Keratinocyte (primary cell): ENCODE data around the gene ASB6. TPM values are rescaled to one million over a fixed set of nuclear protein-coding genes. Genes with fewer than 3 reads are reported as not detected.
"Not testable (repeated sequence)": the region's sequence is repeated elsewhere in the genome, so short reads cannot be mapped to it uniquely, and the experiment has no call there.

Source experiments
- DNase-seq: peaks from one replicate; pipeline ENCODE4 v3.0.0-alpha.2; 2011; ENCODE audit warnings: low read depth, missing footprints, low spot score
- FAIRE-seq: peaks from 2 replicates; lab custom pipeline; 2011; peaks lifted over from hg19 to GRCh38; lab: Jason Lieb, UNC
- H2AFZ ChIP-seq: 2 replicates; pipeline ENCODE4 v1.6.0; 2012; ENCODE audit warnings: low read length, control low read depth, inconsistent platforms; ENCODE audit not compliant: control insufficient read depth
- H3K27ac ChIP-seq: 2 replicates; pipeline ENCODE4 v1.5.1; 2011; ENCODE audit warnings: low read length; ENCODE audit not compliant: control insufficient read depth, insufficient read depth
- H3K27me3 ChIP-seq: 3 replicates; pipeline ENCODE4 v1.6.0; 2011; ENCODE audit warnings: low read length; ENCODE audit not compliant: control insufficient read depth, insufficient read depth; ENCODE audit errors: extremely low read depth
- H3K36me3 ChIP-seq, 2 experiments: 2 replicates in 1 of 2; 3 replicates in 1 of 2; pipeline ENCODE4 v1.5.1; 2011; ENCODE audit warnings: low read length in 2 of 2, mild to moderate bottlenecking in 1 of 2; ENCODE audit not compliant: control insufficient read depth in 2 of 2, insufficient read depth in 2 of 2; ENCODE audit errors: extremely low read depth in 1 of 2
- H3K4me1 ChIP-seq: 3 replicates; pipeline ENCODE4 v1.5.1; 2011; ENCODE audit warnings: low read length; ENCODE audit not compliant: control insufficient read depth, insufficient read depth; ENCODE audit errors: extremely low read depth
- H3K4me2 ChIP-seq: 3 replicates; pipeline ENCODE4 v1.6.0; 2011; ENCODE audit warnings: low read depth, low read length; ENCODE audit not compliant: control insufficient read depth, insufficient read depth; ENCODE audit errors: extremely low read depth
- H3K4me3 ChIP-seq, 3 experiments: fragments of 200-600 bp in 1 of 3; sonication (generic) in 1 of 3; 2 replicates in 2 of 3; 3 replicates in 1 of 3; pipeline ENCODE4 v1.5.1; 2011 to 2016; ENCODE audit warnings: low read length in 3 of 3, mild to moderate bottlenecking in 3 of 3, control low read depth in 2 of 3, inconsistent platforms in 1 of 3, low read depth in 1 of 3, mixed read lengths in 1 of 3, mixed run types in 1 of 3, moderate library complexity in 1 of 3; ENCODE audit not compliant: control insufficient read depth in 2 of 3, insufficient read depth in 2 of 3; ENCODE audit errors: extremely low read depth in 1 of 3
- H3K79me2 ChIP-seq: 2 replicates; pipeline ENCODE4 v1.6.0; 2012; ENCODE audit warnings: low read length; ENCODE audit not compliant: control insufficient read depth, insufficient read depth
- H3K9ac ChIP-seq: 3 replicates; pipeline ENCODE4 v1.6.0; 2011; ENCODE audit warnings: low read length; ENCODE audit not compliant: control insufficient read depth, insufficient read depth; ENCODE audit errors: extremely low read depth
- H3K9me1 ChIP-seq: 3 replicates; pipeline ENCODE4 v1.6.0; 2011; ENCODE audit warnings: low read length; ENCODE audit not compliant: control insufficient read depth, insufficient read depth; ENCODE audit errors: extremely low read depth
- H3K9me3 ChIP-seq: 2 replicates; pipeline ENCODE4 v1.5.1; 2012; ENCODE audit warnings: low read depth, low read length; ENCODE audit not compliant: control insufficient read depth
- H4K20me1 ChIP-seq: 3 replicates; pipeline ENCODE4 v1.6.0; 2011; ENCODE audit warnings: low read length; ENCODE audit not compliant: control insufficient read depth, insufficient read depth; ENCODE audit errors: extremely low read depth
- EZH2 ChIP-seq: IDR thresholded peaks from one replicate; pipeline ENCODE4 v1.6.1; 2012; ENCODE audit warnings: inconsistent platforms, mild to moderate bottlenecking, low read length, moderate library complexity
- dilution Hi-C: fragments of 300-500 bp; cut with MboI; formaldehyde crosslinking; loops from one replicate; pipeline ENCODE4 v1.7.0; 2020; ENCODE audit warnings: low sequenced_read_pairs; ENCODE audit not compliant: extremely low pct_ligation_motif_present
- polyA plus RNA-seq, 5 experiments: library from polyadenylated mRNA; depleted of rRNA in 3 of 5; stranded (reverse) in 3 of 5; stranded (forward) in 1 of 5; unstranded in 1 of 5; fragments of >200 nt; gene quantifications; 1 replicate in 1 of 5; 2 replicates in 3 of 5; 3 replicates in 1 of 5; pipeline versions ENCODE4 v1.2.1 to v1.2.3, GENCODE V29; 2011 to 2012; ENCODE audit warnings: missing spikeins in 2 of 5, low read depth in 1 of 5, low replicate concordance in 1 of 5
- TF ChIP-seq, protein P1 (sequence below), 3 experiments: IDR thresholded peaks in 1 of 3; conservative IDR thresholded peaks in 1 of 3; optimal IDR thresholded peaks in 1 of 3; 2 replicates in 2 of 3; 3 replicates in 1 of 3; pipeline versions ENCODE3 to v1.5.1; 2011; ENCODE audit warnings: low read length in 3 of 3, mild to moderate bottlenecking in 3 of 3, moderate library complexity in 2 of 3, control low read depth in 1 of 3, inconsistent platforms in 1 of 3; ENCODE audit not compliant: insufficient read depth in 2 of 3; ENCODE audit errors: extremely low read depth in 1 of 3

The ASB6 gene
- polyA plus RNA-seq, 1 donor (not counting 4 experiments of a cell fraction or from before 2014, with no cell fraction given), result 16.3 TPM

DNA sequence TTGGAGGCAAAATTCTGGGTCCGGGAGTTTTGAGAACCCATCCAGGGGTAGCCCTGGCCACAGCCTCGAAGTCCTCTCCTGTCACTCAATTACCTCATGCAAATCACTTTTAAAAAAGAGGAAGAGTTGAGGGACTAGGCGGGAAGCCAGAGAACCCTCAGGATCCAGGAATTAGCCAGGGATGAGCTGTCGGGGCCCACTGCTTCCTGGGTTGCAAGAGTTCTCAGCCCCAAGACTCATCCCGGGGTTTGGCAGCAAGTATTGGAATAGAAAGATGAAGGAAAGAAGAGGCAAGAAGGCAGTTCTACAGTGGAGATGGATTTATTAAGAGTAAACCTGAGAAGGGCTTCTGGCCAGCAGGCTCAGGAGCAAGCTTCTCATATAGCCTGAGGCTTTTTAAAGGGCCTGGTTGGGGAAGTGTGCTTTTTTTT lies 46.6 kb downstream of the ASB6 start:
- dilution Hi-C loops, result no loop called here
- Histone ChIP-seq H3K27ac (no peak overlapping the region), H3K9me3 (no peaks in the 10 kb centered on the region), H3K4me1 (peaks cover 7% of the 10 kb centered on the region), H3K36me3 (no peaks in the 10 kb centered on the region), H2AFZ (no peak overlapping the region), H3K4me3 (no peak overlapping the region), H3K79me2 (no peaks in the 10 kb centered on the region), H4K20me1 (no peaks in the 10 kb centered on the region), H3K27me3 (no peaks in the 10 kb centered on the region), H3K9me1 (no peaks in the 10 kb centered on the region), H3K9ac (no peak overlapping the region), H3K4me2 (no peak overlapping the region)
- no peak for DNase-seq
- no peak for TF ChIP-seq EZH2
- TF ChIP-seq, protein P1, sequence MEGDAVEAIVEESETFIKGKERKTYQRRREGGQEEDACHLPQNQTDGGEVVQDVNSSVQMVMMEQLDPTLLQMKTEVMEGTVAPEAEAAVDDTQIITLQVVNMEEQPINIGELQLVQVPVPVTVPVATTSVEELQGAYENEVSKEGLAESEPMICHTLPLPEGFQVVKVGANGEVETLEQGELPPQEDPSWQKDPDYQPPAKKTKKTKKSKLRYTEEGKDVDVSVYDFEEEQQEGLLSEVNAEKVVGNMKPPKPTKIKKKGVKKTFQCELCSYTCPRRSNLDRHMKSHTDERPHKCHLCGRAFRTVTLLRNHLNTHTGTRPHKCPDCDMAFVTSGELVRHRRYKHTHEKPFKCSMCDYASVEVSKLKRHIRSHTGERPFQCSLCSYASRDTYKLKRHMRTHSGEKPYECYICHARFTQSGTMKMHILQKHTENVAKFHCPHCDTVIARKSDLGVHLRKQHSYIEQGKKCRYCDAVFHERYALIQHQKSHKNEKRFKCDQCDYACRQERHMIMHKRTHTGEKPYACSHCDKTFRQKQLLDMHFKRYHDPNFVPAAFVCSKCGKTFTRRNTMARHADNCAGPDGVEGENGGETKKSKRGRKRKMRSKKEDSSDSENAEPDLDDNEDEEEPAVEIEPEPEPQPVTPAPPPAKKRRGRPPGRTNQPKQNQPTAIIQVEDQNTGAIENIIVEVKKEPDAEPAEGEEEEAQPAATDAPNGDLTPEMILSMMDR (optimal IDR thresholded peaks at IDR 0.05 in 1 of 3, IDR thresholded peaks at IDR 0.05 in 1 of 3, conservative IDR thresholded peaks at IDR 0.05 in 1 of 3; ENCODE audit: extremely low read depth in 1 of 3, insufficient read depth in 2 of 3, low read length in 3 of 3), result no peak
- FAIRE-seq, result no peak

DNA sequence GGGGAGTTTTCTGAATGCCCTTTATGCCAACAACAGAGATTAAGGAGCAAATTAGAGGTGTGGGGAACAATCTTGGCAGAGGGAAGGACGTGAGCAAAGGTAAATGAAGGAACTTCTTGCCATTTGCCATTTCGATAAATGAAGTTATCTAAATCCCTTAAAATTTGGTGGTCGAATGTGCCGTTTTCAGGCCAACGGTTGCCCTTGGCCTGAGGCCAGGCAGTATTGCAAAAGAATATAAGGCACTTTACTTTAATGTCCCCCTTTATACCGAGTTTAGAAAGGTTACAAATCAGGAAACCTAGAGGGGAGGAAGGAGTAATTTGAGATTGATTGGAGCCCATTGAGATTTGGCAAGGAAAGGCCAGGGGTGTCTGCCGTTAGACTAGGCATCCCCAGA lies 47.3 kb downstream of the ASB6 start:
- H3K9me3 ChIP-seq, result no peaks in the 10 kb centered on the region
- H3K79me2 ChIP-seq, result no peaks in the 10 kb centered on the region
- no peak overlapping the region for H3K9ac ChIP-seq
- H3K27ac ChIP-seq, result no peak overlapping the region
- peaks cover 7% of the 10 kb centered on the region for H3K4me1 ChIP-seq
- H3K36me3 ChIP-seq, result no peaks in the 10 kb centered on the region
- no peak for FAIRE-seq
- no peaks in the 10 kb centered on the region for H4K20me1 ChIP-seq
- dilution Hi-C loops, result no loop called here
- no peak overlapping the region for H3K4me3 ChIP-seq
- no peaks in the 10 kb centered on the region for H3K27me3 ChIP-seq
- TF ChIP-seq EZH2, result no peak
- TF ChIP-seq, protein P1 (optimal IDR thresholded peaks at IDR 0.05 in 1 of 3, IDR thresholded peaks at IDR 0.05 in 1 of 3, conservative IDR thresholded peaks at IDR 0.05 in 1 of 3; ENCODE audit: extremely low read depth in 1 of 3, insufficient read depth in 2 of 3, low read length in 3 of 3), result no peak
- no peak overlapping the region for H2AFZ ChIP-seq
- DNase-seq, result no peak
- H3K9me1 ChIP-seq, result no peaks in the 10 kb centered on the region
- no peak overlapping the region for H3K4me2 ChIP-seq

DNA sequence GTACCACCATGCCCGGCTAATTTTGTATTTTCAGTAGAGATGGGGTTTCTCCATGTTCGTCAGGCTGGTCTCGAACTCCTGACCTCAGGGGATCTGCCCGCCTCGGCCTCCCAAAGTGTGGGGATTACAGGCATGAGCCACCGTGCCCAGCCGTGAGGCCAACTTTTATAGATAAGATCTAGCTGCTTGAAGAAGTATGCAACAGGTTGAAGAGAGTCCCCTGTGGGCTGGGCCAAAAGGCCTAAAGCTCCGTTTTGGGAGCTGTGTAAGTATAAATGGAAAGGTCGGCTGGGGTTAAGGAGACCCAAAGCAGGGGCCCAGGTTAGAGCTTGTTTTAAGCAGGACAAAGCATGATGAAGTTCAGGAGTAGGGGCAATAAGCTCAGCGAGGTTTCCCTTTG lies 49.2 kb downstream of the ASB6 start:
- H3K27ac ChIP-seq, H4K20me1 ChIP-seq, H3K9me3 ChIP-seq, H2AFZ ChIP-seq, DNase-seq, H3K4me3 ChIP-seq, H3K79me2 ChIP-seq, H3K36me3 ChIP-seq, FAIRE-seq, H3K4me2 ChIP-seq, H3K9ac ChIP-seq, dilution Hi-C loops, H3K4me1 ChIP-seq, H3K27me3 ChIP-seq, H3K9me1 ChIP-seq: not testable (repeated sequence)
